CD4-positive, CD25-positive, alpha-beta regulatory T cell (primary cell): ENCODE measurements around the gene PATL2. TPM values are rescaled to one million over a fixed set of nuclear protein-coding genes. Genes with fewer than 3 reads are reported as not detected.
"Not testable (repeated sequence)": the region's sequence is repeated elsewhere in the genome, so short reads cannot be mapped to it uniquely, and the experiment has no call there.

Source experiments
- ATAC-seq, 2 donors: fragments of 150-1000 bp; cut with Tn5 transposase; one replicate each; pipeline ENCODE4 v1.10.0; 2021; ENCODE audit warnings: low read depth in 2 of 2, moderate number of reproducible peaks in 2 of 2, moderate library complexity in 1 of 2
- DNase-seq, 3 donors: peaks; one replicate each; pipeline versions ENCODE4 v3.0.0 to v3.0.0-alpha.2; 2012 to 2022; ENCODE audit warnings: mixed read lengths in 1 of 3
- H3K27ac ChIP-seq: one replicate; pipeline ENCODE4 v1.7.0; 2013; ENCODE audit warnings: mild to moderate bottlenecking, low read length; ENCODE audit not compliant: insufficient read depth, poor library complexity, severe bottlenecking
- H3K27me3 ChIP-seq: one replicate; pipeline ENCODE4 v1.7.0; 2013; ENCODE audit warnings: low read length; ENCODE audit not compliant: control insufficient read depth, insufficient read depth
- H3K36me3 ChIP-seq: one replicate; pipeline ENCODE4 v1.7.0; 2013; ENCODE audit warnings: mild to moderate bottlenecking, low read length, moderate library complexity; ENCODE audit not compliant: control insufficient read depth, insufficient read depth
- H3K4me1 ChIP-seq: 2 replicates; pipeline ENCODE4 v1.7.0; 2013; ENCODE audit warnings: mild to moderate bottlenecking, low read length; ENCODE audit not compliant: insufficient read depth, control insufficient read depth, poor library complexity, severe bottlenecking
- H3K4me3 ChIP-seq: one replicate; pipeline ENCODE4 v1.7.0; 2013; ENCODE audit warnings: low read depth, mild to moderate bottlenecking, low read length, moderate library complexity
- H3K9me3 ChIP-seq, 2 experiments: 1 replicate in 1 of 2; 2 replicates in 1 of 2; pipeline ENCODE4 v1.7.0; 2013; ENCODE audit warnings: low read length in 2 of 2, mild to moderate bottlenecking in 1 of 2, moderate library complexity in 1 of 2; ENCODE audit not compliant: control insufficient read depth in 2 of 2
- H3K27ac Mint-ChIP-seq, 3 donors: one replicate each; pipeline ENCODE4 v1.8.0; 2020 to 2022; ENCODE audit warnings: mild to moderate bottlenecking in 3 of 3, mixed read lengths in 3 of 3, moderate library complexity in 2 of 3
- H3K27me3 Mint-ChIP-seq: one replicate; pipeline ENCODE4 v1.8.0; 2022; ENCODE audit warnings: mild to moderate bottlenecking, mixed read lengths
- H3K36me3 Mint-ChIP-seq: one replicate; pipeline ENCODE4 v1.8.0; 2020; ENCODE audit warnings: mixed read lengths
- H3K4me1 Mint-ChIP-seq, 4 donors: one replicate each; pipeline ENCODE4 v1.8.0; 2020 to 2022; ENCODE audit warnings: mixed read lengths in 4 of 4, mild to moderate bottlenecking in 1 of 4
- H3K4me3 Mint-ChIP-seq, 4 donors: one replicate each; pipeline ENCODE4 v1.8.0; 2020 to 2022; ENCODE audit warnings: mild to moderate bottlenecking in 4 of 4, mixed read lengths in 4 of 4, moderate library complexity in 3 of 4
- H3K9me3 Mint-ChIP-seq, 7 donors: one replicate each; pipeline ENCODE4 v1.8.0; 2020 to 2022; ENCODE audit warnings: mixed read lengths in 7 of 7, mild to moderate bottlenecking in 3 of 7, moderate library complexity in 2 of 7
- polyA plus RNA-seq, 4 donors: library from polyadenylated mRNA; unstranded; fragments of 300-500 nt; fragmentation: Illumina TruSeq; gene quantifications; one replicate each; pipeline ENCODE4 v1.2.3, GENCODE V29; 2021
- total RNA-seq: library from RNA; stranded (reverse); gene quantifications from one replicate; pipeline ENCODE4 v1.2.3, GENCODE V29; 2022

Gene PATL2
- total and polyA plus RNA-seq, 5 donors from 2014 or later: 7.8 to 44.1 (median 16.6) TPM

DNA sequence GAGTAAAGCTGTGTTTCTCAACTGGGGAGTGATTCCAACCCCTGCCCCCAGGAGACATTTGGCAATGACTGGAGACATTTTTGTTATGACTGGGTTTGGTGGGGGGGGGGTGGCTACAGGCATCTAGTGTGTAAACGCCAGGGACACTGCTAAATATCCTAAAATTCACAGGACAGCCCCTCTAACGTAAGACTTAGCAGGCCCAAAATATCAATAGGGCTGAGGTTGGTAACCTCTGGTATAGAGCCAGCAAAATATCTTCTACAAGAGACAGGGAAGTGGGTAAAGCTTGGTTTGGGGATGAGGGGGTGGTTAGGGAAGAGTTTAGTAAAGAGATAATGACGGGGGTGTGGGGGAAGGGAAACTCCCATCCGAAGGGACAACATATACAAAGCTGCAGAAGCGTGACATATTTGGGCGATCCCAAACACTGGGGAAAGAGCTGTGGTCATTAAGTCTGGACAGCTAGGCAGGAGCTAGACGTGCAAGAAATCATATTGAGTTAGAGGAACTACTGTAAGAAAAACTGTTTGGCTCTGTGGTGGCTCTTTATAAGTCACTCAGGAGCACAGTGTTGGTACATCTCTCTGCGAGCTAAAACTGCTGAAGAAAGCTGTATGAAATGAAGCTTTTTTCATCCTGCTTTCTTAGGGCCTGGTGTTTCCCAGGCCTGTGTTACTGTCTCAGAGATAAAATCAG lies 24.5 kb upstream of the PATL2 start:
- Mint-ChIP-seq H3K4me3 (peak overlapping the region; percentile 85 to 97 (median 90)), H3K27me3 (no peaks in the 10 kb centered on the region), H3K9me3 (peaks cover 0 to 2% (median 0%) of the 10 kb centered on the region in 7 donors), H3K27ac (peak overlapping the region; percentile 91 to 99 (median 98)), H3K36me3 (peaks cover 8% of the 10 kb centered on the region), H3K4me1 (peaks cover 44 to 85% (median 63%) of the 10 kb centered on the region in 4 donors)
- Histone ChIP-seq H3K4me1 (peaks cover 69% of the 10 kb centered on the region), H3K4me3 (peak overlapping the region; percentile 87), H3K27ac (peak overlapping the region; percentile 87), H3K9me3 (no peaks in the 10 kb centered on the region), H3K36me3 (peaks cover 6% of the 10 kb centered on the region), H3K27me3 (no peaks in the 10 kb centered on the region)
- DNase-seq (peak in 2 of 3 donors; percentile 22 to 55), ATAC-seq (peak; percentile 56 to 67)

DNA sequence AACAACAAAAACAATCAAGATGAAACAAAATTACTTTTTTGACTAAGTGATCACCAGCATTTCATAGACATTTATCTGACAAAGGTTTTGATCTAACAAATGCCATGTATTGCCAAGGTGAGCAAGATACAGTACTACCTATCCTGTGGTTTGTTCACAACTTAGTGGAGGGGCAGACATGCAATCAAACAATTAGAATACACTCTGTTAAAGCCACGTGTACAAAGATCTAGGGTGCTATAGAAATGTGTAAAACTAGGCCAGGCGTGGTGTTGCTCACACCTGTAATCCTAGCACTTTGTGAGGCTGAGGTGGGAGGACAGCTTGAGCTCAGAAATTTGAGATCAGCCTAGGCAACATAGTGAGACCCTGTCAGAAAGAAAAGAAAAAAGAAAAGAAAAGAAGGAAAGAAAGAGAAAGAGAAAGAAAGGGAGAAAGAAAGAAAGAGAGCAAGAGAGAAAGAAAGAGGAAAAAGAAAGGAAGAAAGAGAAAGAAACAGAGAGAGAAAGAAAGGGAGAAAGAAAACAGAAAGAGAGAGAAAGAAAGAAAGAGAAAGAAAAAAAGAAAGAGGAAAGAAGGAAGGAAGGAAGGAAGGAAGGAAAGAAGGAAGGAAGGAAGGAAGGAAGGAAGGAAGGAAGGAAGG lies 23.8 kb upstream of the PATL2 start:
- peak overlapping the region; percentile 87 for H3K27ac ChIP-seq
- peaks cover 45 to 85% (median 66%) of the 10 kb centered on the region in 4 donors for H3K4me1 Mint-ChIP-seq
- no peaks in the 10 kb centered on the region for H3K27me3 Mint-ChIP-seq
- peak overlapping the region; percentile 87 for H3K4me3 ChIP-seq
- H3K4me3 Mint-ChIP-seq: peak overlapping the region; percentile 85 to 97 (median 90)
- H3K9me3 ChIP-seq: no peaks in the 10 kb centered on the region
- peaks cover 8% of the 10 kb centered on the region for H3K36me3 Mint-ChIP-seq
- H3K27ac Mint-ChIP-seq: peak overlapping the region; percentile 91 to 99 (median 98)
- H3K9me3 Mint-ChIP-seq: no peaks in the 10 kb centered on the region
- no peaks in the 10 kb centered on the region for H3K27me3 ChIP-seq
- DNase-seq (no peak), ATAC-seq (peak in 1 of 2 donors; percentile 24)
- peaks cover 6% of the 10 kb centered on the region for H3K36me3 ChIP-seq
- H3K4me1 ChIP-seq: peaks cover 76% of the 10 kb centered on the region

DNA sequence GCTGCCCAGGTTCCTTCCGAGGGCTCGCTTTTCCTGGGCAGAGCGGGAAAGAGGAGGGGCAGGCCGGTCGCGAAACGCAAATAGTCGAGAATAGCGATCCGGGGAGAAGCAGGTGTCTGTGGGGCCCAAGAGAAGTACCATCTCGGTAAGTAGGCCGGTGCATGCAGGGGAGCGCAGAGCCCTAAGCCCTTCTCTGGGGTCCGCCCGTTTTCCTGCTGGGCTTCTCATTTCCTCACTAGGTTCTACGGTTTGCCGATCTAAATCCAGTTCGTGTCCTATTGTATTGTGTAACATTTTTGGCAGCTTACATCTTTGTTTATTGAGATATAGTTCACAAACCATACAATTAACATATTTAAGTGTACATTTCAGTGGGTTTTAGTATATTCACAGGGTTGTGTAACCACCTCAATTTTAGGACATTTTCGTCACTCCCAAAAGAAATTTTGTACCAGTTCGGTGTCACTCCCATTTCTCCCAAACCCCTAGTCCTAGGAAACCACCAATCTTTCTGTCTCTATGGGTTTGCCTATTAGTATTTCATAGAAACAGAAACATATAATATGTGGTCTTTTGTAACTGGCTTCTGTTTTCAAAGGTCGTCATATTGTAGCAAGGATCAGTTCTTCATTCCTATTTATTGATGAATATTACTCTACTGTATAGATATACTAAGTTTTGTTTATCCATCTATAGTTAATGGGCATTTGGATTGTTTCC lies 18.4 kb upstream of the PATL2 start:
- H3K4me1 Mint-ChIP-seq: peaks cover 22 to 81% (median 57%) of the 10 kb centered on the region in 4 donors
- no peaks in the 10 kb centered on the region for H3K27me3 Mint-ChIP-seq
- H3K27ac ChIP-seq: peak overlapping the region; percentile 99
- H3K27me3 ChIP-seq: no peaks in the 10 kb centered on the region
- H3K27ac Mint-ChIP-seq: peak overlapping the region; percentile 98 to 100 (median 99)
- peaks cover 8% of the 10 kb centered on the region for H3K36me3 Mint-ChIP-seq
- peaks cover 80% of the 10 kb centered on the region for H3K4me1 ChIP-seq
- H3K4me3 ChIP-seq: peak overlapping the region; percentile 97
- peak in 1 of 3 donors; percentile 68 for DNase-seq
- H3K9me3 ChIP-seq: no peaks in the 10 kb centered on the region
- H3K9me3 Mint-ChIP-seq: no peaks in the 10 kb centered on the region
- H3K36me3 ChIP-seq: peaks cover 6% of the 10 kb centered on the region
- peak overlapping the region; percentile 95 to 100 (median 99) for H3K4me3 Mint-ChIP-seq
- no peak for ATAC-seq

DNA sequence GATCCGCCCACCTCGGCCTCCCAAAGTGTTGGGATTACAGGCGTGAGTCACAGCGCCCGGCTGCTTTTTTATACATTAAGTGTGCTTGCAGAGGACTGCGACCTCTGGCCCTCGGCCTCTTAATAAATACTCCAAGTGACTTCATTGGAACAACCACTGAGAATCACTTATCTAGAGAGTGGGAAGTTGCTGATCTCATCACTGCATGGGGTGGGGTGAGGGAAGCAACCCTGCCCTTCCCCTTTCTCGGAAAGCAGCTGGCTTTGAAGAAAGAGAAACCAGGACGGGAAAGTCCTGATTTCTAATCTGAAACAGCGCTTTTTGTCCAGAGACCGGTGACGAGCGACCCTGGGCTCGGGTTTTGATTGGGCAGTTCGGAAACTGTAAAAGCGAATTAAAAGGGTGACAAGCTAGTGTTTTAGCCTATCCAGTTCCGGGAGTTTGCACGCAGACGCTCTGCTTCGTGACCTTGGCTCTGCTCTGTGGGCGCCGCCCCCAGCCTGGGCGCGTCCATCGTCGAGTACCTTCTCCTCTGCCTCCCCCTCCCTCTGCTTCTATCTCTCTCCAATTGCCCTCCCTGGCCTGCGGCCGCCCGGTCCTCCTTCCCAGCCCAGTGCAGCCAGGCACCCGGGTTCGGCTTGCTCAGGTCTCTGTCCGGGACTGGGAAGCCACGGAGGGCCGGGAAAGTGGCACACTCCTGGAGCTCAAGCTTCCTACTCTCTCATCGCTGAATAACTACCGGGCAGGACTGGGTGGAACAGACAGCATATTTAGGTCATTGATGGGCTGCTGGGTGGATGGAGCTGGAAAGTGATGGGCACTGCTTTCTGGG lies 17.7 kb upstream of the PATL2 start:
- Mint-ChIP-seq H3K27me3 (no peaks in the 10 kb centered on the region), H3K4me1 (peaks cover 28 to 84% (median 59%) of the 10 kb centered on the region in 4 donors), H3K4me3 (peak overlapping the region; percentile 95 to 100 (median 99)), H3K36me3 (peaks cover 8% of the 10 kb centered on the region), H3K9me3 (no peaks in the 10 kb centered on the region), H3K27ac (peak overlapping the region; percentile 98 to 100 (median 99))
- DNase-seq (peak; percentile 94 to 99 (median 96)), ATAC-seq (peak; percentile 82 to 85)
- Histone ChIP-seq H3K27ac (peak overlapping the region; percentile 99), H3K9me3 (no peaks in the 10 kb centered on the region), H3K4me3 (peak overlapping the region; percentile 97), H3K27me3 (no peaks in the 10 kb centered on the region), H3K4me1 (peaks cover 80% of the 10 kb centered on the region), H3K36me3 (peaks cover 6% of the 10 kb centered on the region)

DNA sequence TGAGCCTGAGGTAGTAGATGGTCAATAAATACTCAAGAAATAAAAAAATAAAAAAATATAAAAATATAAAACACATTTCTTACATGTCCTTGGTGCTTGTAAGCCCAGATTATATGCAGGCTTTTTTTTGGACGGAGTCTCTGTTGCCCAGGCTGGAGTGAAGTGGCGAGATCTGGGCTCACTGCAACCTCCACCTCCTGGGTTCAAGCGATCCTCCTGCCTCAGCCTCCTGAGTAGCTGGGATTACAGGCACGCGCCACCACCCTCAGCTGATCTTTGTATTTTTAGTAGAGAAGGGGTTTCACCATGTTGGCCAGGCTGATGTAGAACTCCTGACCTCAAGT lies 17.1 kb upstream of the PATL2 start:
- H3K4me1 Mint-ChIP-seq: peaks cover 28 to 84% (median 55%) of the 10 kb centered on the region in 4 donors
- peak overlapping the region; percentile 95 to 100 (median 100) for H3K4me3 Mint-ChIP-seq
- ATAC-seq, H3K9me3 ChIP-seq, H3K9me3 Mint-ChIP-seq, H3K27me3 ChIP-seq, H3K36me3 ChIP-seq, H3K27me3 Mint-ChIP-seq, H3K36me3 Mint-ChIP-seq: not testable (repeated sequence)
- peaks cover 83% of the 10 kb centered on the region for H3K4me1 ChIP-seq
- DNase-seq: peak in 1 of 3 donors; percentile 48
- peak overlapping the region; percentile 99 for H3K27ac ChIP-seq
- H3K4me3 ChIP-seq: peak overlapping the region; percentile 97
- H3K27ac Mint-ChIP-seq: peak overlapping the region; percentile 99 to 100 (median 99)

DNA sequence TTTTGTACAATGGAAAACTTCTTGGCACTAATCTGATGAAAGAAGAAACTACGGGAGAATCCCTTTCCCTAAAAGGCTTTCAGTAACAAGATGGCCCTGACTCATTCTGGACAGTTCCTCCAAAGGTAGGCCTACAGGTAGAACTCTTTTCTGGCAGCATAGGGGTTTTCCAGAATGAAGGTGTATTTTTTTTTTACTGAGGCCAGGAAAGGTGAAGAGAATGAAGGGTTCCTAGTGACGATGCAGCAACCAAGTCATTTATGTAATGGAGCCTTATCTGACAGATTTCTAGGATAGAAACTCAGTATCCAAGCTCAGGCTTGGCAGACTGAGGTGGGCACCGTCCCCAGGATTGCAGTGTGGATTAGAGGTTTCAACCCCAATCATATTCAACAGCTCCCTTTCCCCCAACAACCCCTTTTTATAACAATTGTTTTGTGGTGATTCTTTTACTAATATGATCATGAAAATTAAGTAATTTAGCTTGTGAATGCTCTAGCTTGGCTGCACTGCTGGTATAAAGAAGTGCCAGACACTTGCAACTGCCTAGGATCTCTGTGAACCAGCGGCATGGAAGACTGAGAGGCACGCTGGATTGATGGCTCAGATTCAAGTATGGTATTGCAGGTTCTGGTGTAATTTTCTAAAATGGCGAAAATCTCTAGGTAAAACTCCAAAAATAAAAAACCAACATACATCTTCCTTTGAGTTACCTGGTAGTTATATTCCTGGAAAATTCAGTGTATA lies 16.5 kb upstream of the PATL2 start:
- Histone ChIP-seq H3K4me3 (peak overlapping the region; percentile 97), H3K4me1 (peaks cover 89% of the 10 kb centered on the region), H3K9me3 (no peaks in the 10 kb centered on the region), H3K36me3 (peaks cover 6% of the 10 kb centered on the region), H3K27ac (peak overlapping the region; percentile 99), H3K27me3 (no peaks in the 10 kb centered on the region)
- Mint-ChIP-seq H3K36me3 (peaks cover 8% of the 10 kb centered on the region), H3K4me3 (peak overlapping the region; percentile 95 to 100 (median 100)), H3K27ac (peak overlapping the region; percentile 99 to 100 (median 99)), H3K9me3 (no peaks in the 10 kb centered on the region), H3K4me1 (peaks cover 28 to 82% (median 55%) of the 10 kb centered on the region in 4 donors), H3K27me3 (no peaks in the 10 kb centered on the region)
- ATAC-seq (no peak), DNase-seq (peak in 1 of 3 donors; percentile 25)
